Activated CD4-positive, alpha-beta T cell treated with anti-CD3 and anti-CD28 coated beads, Interleukin-2, amount 50 U/mL, for 4 hours (primary cell): ENCODE measurements around the gene USP53.
"Not testable (repeated sequence)": the region's sequence is repeated elsewhere in the genome, so short reads cannot be mapped to it uniquely, and the experiment has no call there.

Experiments used
- DNase-seq, 2 experiments: peaks; one replicate each; pipeline ENCODE4 v3.0.0-alpha.2; 2020

Gene USP53

DNA sequence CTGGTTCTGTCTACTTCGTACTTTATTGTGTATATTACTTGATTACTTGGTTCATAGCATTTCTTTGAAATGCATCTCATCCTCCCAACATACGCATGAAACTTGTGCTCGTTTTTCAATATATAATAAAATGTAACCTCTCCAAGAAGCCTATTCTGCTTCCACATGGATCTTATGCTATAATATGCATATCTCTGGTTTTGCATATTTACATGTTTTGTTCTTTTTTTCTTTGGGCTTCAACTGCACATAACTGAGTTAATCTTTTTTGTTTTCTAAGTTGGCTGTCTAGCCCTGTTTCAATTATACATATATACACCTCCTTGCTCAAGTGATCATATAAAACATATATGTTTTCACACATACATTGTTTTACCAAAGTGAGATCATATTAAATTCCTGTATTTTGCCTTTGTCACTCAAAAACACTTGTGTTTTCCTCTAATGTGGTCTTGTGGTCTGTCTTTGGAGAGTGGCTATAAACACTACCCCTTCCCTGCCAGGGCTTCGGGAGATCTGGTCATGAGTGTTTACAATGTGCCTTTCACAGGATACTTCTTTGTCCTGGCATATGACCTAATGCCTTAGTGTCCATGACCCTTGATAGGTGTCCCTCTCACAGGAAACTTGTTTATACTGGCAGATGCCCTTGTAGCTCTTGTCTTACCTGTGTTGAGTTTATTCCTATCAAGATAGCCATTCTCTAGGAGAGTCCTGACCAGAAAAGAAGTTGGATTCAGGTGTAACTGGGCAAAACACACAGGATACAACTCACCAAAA is 17.6 kb downstream of the USP53 start:
- DNase-seq, result no peak

DNA sequence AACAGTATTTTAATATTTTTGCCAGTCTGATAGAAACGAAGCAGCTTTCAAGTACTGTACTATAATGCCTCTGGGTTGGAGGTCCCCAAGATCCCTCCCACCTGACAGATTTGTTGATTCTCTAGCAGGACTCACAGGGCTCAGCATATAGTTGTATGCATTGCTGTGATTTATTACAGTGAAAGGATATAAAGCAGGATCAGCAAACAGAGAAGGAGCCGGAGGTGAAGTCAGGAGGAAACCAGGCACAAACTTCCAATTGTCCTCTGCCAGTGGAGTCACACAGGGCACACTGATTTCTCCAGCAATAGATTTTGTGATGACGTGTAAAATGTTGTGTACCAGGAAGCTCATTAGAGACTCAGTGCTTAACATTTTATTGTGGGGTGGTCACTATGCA is 19.0 kb downstream of the USP53 start:
- DNase-seq, result no peak

DNA sequence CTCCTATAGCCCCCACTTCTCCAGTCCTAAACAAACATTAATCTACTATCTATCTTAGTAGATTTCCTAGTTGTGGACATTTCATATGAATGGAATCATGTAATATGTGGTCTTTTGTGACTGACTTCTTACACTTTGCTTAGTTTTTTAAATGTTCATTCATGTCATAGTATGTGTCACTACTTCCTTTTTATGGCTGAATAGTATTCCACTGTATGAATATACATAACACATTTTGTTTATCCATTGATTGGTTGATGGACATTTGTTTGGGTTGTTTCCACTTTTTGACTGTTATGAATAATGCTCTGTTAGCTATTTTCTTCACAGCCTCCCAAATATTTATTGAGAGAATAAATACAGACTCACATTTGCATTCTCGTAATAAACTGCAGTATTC is 19.8 kb downstream of the USP53 start:
- DNase-seq, result no peak

DNA sequence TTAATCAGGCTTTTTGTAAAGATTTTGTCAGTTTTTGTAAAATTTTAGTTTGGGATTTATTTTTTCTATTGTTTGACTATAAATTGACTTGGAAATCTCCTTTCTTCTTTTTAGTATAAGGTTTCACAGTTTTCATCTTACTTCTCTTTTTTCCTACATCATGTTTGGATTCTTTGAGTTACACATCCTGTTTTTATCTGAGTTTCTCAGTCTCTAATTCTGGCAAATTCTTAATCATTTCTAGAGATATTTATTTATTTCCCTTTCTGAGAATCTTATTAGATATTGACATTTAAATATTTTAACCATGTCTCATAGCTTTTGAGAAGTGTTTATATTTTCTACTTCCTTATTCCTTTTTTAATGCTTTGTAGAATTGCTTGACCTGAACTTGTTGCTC is 20.7 kb downstream of the USP53 start:
- no peak for DNase-seq

DNA sequence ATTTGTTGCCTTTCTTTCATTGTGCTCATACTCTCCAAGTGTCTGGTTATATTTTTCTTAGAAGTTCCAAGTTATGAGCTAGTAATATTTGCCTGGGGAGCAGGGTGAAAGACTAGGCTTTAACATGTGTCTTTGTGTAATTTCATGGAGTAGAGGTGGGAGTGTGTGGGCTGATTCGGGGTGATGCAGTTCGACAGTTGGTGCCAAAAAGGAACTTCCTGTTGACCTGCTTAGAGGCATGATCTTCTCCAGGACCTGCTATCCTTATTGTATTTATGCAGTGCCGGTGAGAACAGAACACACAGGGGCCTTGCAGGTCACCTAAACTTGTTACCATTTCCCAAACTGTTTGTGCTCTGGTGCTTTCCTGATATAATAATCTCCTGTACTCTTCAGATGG is 21.2 kb downstream of the USP53 start:
- no peak for DNase-seq

DNA sequence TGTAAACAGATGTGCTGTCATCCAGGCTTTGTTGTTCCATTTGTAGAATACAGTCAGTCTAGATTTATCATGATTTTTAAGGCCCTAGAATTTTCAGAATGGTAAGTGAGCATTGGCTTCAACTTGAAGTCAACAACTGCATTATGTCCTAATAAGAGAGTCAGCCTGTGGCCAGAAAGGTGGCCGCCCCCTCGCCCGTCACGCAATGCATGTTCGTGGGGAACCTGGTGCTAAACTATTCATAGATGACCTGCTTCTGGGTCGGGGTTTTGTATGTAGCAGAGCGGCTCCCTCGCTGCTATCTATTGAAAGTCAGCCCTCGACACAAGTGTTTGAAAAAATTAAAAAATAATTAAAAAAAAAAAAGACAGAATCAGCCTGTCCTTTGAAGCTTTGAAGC is 24.7 kb downstream of the USP53 start:
- DNase-seq, result no peak

DNA sequence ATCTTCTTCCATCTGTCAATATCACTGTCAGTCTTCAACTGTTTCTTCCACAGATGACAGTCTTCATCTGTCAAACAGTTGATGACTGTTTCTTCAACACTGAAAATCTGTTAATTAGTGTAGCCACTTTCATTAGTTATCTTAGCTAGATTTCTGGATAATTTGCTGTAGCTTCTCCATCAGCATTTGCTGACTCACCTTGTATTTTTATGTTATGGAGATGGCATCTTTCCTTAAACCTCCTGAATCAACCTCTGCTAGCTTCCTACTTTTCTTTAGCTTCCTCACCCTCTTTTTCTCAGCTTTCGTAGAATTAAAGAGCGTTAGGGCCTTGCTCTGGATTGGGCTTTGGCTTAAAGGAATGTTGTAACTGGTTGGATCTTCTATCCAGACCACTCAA is 25.1 kb downstream of the USP53 start:
- no peak for DNase-seq

DNA sequence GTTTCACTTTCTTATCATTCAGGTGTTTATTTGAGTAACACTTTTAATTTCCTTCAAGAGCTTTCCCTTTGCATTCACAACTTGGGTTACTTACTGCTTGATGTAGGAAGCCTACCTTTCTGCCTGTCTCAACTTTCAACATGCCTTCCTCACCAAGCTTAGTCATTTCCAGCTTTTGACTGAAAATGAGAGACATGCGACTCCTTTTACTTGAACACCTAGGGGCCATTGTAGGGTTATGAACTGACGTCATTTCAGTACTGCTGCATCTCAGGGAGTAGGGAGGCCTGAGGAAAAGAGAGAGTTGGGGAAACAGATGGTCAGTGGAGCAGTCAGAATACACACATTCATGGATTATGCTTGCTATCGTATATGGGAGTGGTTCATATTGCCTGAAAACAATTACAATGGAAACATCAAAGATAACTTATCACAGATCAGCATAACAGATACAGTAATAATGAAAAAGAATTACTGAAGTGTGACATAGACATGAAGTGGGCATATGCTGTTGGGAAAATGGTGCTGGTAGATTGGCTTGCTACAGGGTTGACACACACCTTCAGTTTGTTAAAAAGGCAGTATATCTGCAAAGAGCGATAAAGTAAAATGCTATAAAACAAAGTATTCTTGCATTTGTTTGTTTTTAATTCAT is 25.7 kb downstream of the USP53 start:
- DNase-seq, result no peak

DNA sequence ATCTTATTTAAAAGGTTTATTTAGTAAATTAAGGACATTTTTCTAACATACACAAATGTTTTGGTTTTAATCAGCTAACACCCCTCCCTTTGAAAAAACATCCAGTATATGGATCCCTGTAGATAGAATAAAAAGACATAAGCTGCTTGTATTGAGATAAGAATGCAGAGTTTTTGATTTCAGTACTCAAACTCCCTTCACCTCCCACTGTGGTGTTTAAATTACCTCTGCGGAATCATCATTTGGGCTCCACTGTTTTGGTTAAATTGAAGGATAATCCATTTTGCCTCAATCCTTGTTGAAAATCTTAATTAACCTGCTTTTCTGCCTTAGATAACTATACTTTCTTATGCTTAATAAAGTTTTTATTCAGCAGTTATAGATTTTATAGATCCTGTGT is 27.6 kb downstream of the USP53 start:
- no peak for DNase-seq

DNA sequence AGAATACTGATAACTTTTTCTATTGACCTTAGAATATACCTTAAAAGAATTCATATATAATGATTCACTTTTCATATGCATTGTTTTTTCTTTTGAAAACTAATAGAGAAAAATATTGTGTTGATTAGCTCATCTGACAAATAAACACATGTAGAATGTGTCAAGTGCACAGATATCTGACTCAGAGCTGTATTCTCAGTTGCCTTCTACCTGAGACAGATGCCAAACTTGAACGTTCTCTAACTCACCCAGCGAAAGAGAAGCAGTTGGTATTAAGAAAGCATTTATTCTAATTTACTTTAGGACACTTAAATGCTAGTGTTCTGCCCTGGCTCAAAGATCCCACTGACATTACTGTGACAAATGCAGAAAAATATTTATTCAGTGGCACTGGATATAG is 28.1 kb downstream of the USP53 start:
- DNase-seq, result no peak

DNA sequence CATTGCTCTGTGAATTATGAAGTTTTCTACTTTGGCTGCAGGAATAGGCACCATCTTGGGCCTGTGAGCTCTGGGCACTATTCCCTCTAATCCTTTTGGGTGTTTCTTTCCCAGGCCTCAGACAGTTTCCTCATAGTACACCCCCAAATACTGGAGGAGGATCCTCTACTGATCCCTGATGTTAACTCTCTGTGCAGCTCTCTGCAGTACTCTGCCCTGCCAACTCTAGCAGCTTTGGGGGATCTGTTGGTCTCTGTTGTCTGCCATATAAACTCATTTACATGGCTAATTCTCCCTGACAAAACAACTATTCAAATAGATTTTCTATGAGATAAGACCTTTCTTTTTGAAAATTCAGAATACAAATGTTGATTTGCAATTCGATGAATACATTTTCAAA is 29.9 kb downstream of the USP53 start:
- no peak for DNase-seq

DNA sequence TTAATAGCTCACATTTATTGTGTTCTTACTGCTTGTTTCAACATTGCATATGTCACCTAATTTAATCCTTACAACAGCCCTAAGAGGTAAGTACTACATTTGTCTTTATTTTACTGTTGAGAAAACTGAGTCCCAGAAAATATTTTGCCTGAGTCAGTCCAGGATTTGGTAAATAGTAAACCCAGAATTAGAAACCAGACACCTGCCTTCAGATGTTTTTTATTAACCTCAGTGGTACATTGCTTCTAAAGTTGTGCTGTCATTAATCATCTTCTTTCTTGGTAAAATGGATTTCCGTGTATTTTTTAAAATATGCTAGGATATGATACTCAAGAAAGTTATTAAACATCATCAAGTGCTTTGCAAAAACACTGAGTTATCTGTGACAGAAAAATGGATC is 31.4 kb downstream of the USP53 start:
- DNase-seq, result no peak

DNA sequence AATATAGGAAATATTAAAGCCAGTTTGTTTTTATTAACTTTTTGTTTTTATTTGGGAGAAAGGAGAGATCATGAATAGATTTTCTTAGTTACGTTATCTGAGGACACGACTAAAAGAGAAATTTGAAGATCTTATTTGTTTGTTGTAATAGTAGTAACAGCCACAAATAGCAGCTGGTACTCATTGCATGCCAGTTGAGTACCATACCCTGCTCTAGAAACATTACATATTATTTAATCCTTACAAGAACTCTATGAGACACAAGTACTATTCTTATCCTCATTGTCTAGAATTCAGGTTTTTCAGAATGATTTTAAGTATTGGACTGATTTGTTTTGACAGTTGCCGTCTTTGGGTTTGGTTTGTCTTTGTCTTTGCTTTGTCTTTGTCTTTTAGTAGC is 31.8 kb downstream of the USP53 start:
- DNase-seq, result no peak

DNA sequence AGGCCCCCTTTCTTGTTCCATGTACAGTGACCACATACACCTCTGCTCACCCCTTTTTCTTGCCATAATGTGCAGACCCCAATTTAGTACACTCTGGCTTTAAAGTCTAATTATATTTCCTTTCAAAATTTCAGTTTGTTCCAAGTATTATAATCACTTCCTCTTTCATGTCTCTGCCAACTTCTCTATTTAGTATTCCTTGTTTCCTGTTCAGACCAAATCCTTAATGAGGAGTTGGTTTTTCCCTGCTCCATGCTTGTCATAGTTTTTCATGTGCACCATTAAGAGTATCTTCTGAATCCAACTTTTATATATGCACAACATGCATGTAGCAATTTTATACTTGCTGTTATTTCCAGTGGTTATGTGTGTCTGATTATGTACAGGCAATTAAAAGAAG is 32.3 kb downstream of the USP53 start:
- no peak for DNase-seq

DNA sequence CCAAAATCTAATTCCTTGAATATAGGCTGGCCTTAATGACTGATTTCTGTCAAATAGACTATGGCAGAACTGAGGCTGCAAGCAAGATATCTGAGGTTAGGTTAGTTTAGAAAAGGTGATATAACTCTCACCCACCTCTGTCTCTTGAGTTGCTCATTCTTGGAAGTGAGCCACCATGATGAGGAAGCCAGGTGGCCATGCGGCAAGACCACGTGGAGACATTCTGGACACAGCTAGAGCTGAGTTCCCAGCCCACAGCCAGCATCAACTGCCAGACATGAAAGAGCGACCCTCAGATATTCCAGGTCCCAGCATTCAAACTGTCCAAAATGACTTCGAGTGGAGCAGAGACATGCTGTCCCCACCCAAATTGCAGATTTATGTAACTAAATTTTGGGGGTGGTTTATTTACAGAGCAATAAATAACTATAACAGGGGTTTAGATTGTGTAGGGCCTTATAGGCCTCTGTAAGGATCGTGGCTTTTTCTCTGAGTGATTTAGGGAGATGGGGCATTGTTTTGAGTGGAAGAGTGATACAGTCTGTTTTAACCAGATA is 33.7 kb downstream of the USP53 start:
- DNase-seq, result no peak

DNA sequence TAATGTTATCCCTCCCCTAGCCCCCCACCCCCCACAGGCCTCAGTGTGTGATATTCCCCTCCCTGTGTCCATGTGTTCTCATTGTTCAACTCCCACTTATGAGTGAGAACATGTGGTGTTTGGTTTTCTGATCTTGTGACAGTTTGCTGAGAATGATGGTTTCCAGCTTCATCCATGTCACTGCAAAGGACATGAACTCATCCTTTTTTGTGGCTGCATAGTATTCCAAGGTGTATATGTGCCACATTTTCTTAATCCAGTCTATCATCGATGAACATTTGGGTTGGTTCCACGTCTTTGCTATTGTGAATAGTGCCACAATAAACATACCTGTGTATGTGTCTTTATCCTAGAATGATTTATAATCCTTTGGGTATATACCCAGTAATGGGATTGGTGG is 38.5 kb downstream of the USP53 start:
- not testable (repeated sequence) for DNase-seq

DNA sequence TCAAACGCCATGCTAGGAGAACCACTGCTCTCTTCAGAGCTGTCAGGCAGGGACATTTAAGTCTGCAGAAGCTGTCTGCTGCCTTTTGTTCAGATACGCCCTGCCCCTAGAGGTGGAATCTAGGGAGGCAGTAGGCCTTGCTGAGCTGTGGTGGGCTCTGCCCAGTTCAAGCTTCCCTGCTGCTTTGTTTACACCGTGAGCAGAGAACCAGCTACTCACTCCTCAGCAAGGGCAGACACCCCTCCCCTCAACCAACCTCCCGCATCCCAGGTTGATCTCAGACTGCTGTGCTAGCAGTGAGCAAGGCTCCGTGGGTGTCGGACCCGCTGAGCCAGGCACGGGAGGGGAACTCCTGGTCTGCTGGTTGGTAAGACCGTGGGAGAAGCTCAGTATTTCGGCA is 42.7 kb downstream of the USP53 start:
- not testable (repeated sequence) for DNase-seq

DNA sequence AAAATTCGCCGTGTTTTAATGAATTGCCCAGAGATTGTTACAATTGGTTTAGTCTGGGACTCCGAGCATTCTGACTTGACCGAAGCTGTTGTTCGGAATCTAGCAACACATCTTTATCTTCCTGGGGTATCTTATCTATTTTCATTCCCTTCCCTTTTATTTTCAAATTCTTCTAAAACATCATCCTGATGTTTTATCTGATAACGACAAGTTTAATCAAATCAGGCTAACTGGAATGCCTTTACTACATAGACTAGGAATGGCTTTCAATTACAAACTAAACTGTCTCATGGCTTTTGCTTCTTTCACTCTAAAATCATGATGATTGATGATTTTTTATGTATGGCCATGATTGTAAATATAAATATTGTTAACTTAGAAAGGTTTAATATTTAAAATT is 48.0 kb downstream of the USP53 start:
- no peak for DNase-seq

DNA sequence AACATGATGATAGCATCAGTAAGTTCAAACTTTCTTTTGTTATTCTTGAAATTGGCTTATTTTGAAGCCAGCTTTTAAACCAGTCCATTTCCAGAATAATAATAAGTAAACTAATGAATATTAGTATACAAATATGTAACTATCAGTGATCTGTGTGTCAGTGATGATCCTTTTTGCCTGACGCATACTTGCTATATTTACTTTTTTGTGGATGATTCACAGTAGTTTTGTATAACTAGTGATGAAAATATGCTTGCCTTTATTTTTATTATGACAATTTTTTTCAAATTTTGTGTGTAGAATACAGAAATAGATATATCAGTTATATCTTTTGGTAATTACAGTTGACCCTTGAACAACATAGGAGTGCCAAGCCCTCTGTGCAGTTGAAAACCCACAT is 49.5 kb downstream of the USP53 start:
- DNase-seq, result no peak

DNA sequence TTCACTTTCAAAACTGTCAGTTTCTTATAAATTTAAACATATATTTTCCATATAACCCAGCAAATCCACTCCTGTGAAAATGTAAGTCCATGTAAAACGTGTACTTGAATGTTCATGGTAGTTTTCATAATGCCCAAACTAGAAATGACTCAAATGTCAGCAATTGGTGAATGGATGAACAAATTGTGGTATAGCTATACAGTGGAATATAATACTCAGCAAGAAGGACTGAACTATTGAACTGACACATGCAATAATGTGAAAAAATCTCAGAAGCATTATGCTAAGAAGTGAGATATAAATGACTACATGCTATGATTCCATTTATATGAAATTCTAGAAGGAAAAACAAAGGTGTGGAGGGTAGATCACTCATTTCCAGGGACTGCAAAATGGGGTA is 52.2 kb downstream of the USP53 start:
- no peak for DNase-seq

DNA sequence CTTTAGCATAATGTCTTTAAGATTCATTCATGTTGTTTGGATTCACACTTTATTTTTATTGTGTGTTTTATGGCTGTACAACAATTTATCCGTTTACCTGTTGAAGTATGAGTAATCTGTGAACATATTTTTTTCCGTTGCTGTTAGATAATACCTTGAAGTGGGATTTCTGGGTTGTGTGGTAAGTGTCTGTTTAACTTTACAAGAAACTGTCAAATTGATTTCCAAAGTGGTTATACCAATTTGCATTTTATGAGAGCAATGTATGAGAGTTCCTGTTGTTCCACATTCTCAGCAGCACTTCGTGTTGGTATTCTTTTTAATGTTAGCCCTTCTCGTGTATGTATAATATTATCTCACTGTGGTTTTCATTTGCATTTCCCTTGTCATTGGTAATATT is 53.6 kb downstream of the USP53 start:
- DNase-seq, result no peak

DNA sequence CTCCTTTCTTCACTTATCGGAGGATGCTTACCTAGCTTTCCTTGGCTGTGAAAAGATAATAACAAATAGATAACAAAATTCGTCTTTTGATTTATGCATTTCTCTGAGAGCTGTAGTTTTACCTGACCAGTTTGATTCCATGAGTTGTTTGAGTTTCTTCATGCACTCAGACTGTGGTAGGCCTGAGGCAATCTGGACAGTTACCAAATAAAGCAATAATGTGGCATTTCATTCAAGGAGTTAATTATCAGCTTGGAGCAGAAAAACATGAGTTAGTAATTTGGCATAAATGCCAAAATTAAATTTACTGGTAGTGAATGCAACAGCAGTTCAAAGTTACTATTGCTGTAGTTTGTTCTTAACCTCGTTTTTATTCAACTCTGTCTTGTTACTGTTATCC is 56.0 kb downstream of the USP53 start:
- no peak for DNase-seq

DNA sequence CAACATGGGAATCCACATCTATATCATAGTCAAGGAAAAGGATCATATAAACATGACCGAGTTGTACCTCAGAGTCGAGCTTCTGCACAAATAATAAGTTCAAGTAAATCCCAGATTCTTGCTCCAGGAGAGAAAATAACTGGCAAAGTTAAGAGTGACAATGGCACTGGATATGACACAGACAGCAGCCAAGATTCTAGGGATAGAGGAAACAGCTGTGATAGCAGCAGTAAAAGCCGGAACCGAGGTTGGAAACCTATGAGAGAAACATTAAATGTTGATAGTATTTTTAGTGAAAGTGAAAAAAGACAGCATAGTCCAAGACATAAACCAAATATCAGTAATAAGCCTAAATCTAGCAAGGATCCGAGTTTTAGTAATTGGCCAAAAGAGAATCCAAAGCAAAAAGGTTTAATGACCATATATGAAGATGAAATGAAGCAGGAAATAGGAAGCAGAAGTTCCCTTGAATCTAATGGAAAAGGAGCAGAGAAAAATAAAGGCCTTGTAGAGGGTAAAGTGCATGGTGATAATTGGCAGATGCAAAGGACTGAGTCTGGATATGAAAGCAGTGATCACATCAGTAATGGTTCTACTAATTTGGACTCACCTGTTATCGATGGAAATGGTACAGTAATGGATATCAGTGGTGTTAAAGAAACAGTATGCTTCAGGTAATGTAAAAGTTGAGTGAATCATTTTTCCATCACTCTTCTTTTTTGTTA is 59.0 kb downstream of the USP53 start:
- no peak for DNase-seq

DNA sequence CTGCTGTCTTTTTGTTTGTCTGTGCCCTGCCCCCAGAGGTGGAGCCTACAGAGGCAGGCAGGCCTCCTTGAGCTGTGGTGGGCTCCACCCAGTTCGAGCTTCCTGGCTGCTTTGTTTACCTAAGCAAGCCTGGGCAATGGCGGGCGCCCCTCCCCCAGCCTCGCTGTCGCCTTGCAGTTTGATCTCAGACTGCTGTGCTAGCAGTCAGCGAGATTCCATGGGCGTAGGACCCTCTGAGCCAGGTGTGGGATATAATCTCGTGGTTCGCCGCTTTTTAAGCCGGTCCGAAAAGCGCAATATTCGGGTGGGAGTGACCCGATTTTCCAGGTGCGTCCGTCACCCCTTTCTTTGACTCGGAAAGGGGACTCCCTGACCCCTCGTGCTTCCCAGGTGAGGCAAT is 67.0 kb downstream of the USP53 start:
- not testable (repeated sequence) for DNase-seq
